Trophoblast cell (in vitro differentiated cells and primary cell): ENCODE measurements around the gene NADSYN1.
A peak's percentile ranks its signal among the peaks of the same experiment; 100 is the strongest.

Experiments used
- DNase-seq, 2 donors: peaks; one replicate each; pipeline ENCODE4 v3.0.0-alpha.2; 2016
- H2AFZ ChIP-seq: 2 replicates; pipeline ENCODE4 v1.6.1; 2013; ENCODE audit warnings: low read length, moderate library complexity, mild to moderate bottlenecking; ENCODE audit not compliant: insufficient read depth, poor library complexity
- H2AK5ac ChIP-seq: 2 replicates; pipeline ENCODE4 v1.6.1; 2013; ENCODE audit warnings: mild to moderate bottlenecking, low read length
- H2BK120ac ChIP-seq: 2 replicates; pipeline ENCODE4 v1.6.1; 2013; ENCODE audit warnings: low read length, mild to moderate bottlenecking, moderate library complexity; ENCODE audit not compliant: insufficient read depth, poor library complexity
- H2BK12ac ChIP-seq: 2 replicates; pipeline ENCODE4 v1.6.1; 2013; ENCODE audit warnings: mild to moderate bottlenecking, low read length, moderate library complexity
- H2BK5ac ChIP-seq: 2 replicates; pipeline ENCODE4 v1.6.1; 2013; ENCODE audit warnings: low read length, low read depth, moderate library complexity, mild to moderate bottlenecking; ENCODE audit not compliant: poor library complexity
- H3K14ac ChIP-seq: 2 replicates; pipeline ENCODE4 v1.6.1; 2013; ENCODE audit warnings: mild to moderate bottlenecking, low read length
- H3K18ac ChIP-seq: 2 replicates; pipeline ENCODE4 v1.6.1; 2013; ENCODE audit warnings: mild to moderate bottlenecking, low read length
- H3K23ac ChIP-seq: 2 replicates; pipeline ENCODE4 v1.6.1; 2013; ENCODE audit warnings: low read length
- H3K27ac ChIP-seq: 2 replicates; pipeline ENCODE4 v1.5.1; 2013; ENCODE audit warnings: low read depth, mild to moderate bottlenecking, inconsistent platforms, low read length, moderate library complexity
- H3K27me3 ChIP-seq: 2 replicates; pipeline ENCODE4 v1.6.1; 2013; ENCODE audit warnings: inconsistent platforms, mild to moderate bottlenecking, low read length, moderate library complexity; ENCODE audit not compliant: insufficient read depth
- H3K36me3 ChIP-seq, 2 experiments: 1 replicate in 1 of 2; 2 replicates in 1 of 2; pipeline ENCODE4 v1.6.1; 2013; ENCODE audit warnings: low read length in 2 of 2, mild to moderate bottlenecking in 2 of 2, moderate library complexity in 1 of 2; ENCODE audit not compliant: insufficient read depth in 2 of 2, control insufficient read depth in 1 of 2
- H3K4ac ChIP-seq: 2 replicates; pipeline ENCODE4 v1.6.1; 2013; ENCODE audit warnings: low read depth, mild to moderate bottlenecking, low read length, moderate library complexity
- H3K4me1 ChIP-seq, 2 experiments: 1 replicate in 1 of 2; 2 replicates in 1 of 2; pipeline ENCODE4 v1.6.1; 2013; ENCODE audit warnings: low read length in 2 of 2, mild to moderate bottlenecking in 2 of 2, moderate library complexity in 1 of 2; ENCODE audit not compliant: insufficient read depth in 2 of 2, control insufficient read depth in 1 of 2
- H3K4me2 ChIP-seq: 2 replicates; pipeline ENCODE4 v1.6.1; 2013; ENCODE audit warnings: inconsistent platforms, mild to moderate bottlenecking, low read length, moderate library complexity
- H3K4me3 ChIP-seq: 2 replicates; pipeline ENCODE4 v1.5.1; 2013; ENCODE audit warnings: mild to moderate bottlenecking, low read depth, low read length, inconsistent platforms
- H3K79me1 ChIP-seq: one replicate; pipeline ENCODE4 v1.6.1; 2013; ENCODE audit warnings: low read length
- H3K79me2 ChIP-seq: 2 replicates; pipeline ENCODE4 v1.6.1; 2013; ENCODE audit warnings: low read length, mild to moderate bottlenecking; ENCODE audit not compliant: control insufficient read depth, insufficient read depth, poor library complexity
- H3K9ac ChIP-seq: 2 replicates; pipeline ENCODE4 v1.6.1; 2013; ENCODE audit warnings: mild to moderate bottlenecking, low read length
- H3K9me3 ChIP-seq: 2 replicates; pipeline ENCODE4 v1.6.1; 2013; ENCODE audit warnings: low read depth, mild to moderate bottlenecking, control low read depth, inconsistent platforms, low read length; ENCODE audit not compliant: insufficient read depth
- H4K12ac ChIP-seq: 2 replicates; pipeline ENCODE4 v1.6.1; 2013; ENCODE audit warnings: low read depth, mild to moderate bottlenecking, low read length, moderate library complexity
- H4K8ac ChIP-seq: 2 replicates; pipeline ENCODE4 v1.6.1; 2013; ENCODE audit warnings: low read depth, mild to moderate bottlenecking, low read length, moderate library complexity
- H4K91ac ChIP-seq: one replicate; pipeline ENCODE4 v1.6.1; 2013; ENCODE audit warnings: low read depth, mild to moderate bottlenecking, low read length, moderate library complexity
- WGBS: extraction: QIAGEN DNeasy Blood & Tissue Kit; methylation state at CpG from one replicate; pipeline ENCODE4 v1.1.7; 2013; ENCODE audit warnings: missing lambda C conversion rate; ENCODE audit not compliant: insufficient read length, insufficient coverage; ENCODE audit errors: extremely low coverage; 5-methylcytosine and 5-hydroxymethylcytosine counted together

NADSYN1 gene

DNA sequence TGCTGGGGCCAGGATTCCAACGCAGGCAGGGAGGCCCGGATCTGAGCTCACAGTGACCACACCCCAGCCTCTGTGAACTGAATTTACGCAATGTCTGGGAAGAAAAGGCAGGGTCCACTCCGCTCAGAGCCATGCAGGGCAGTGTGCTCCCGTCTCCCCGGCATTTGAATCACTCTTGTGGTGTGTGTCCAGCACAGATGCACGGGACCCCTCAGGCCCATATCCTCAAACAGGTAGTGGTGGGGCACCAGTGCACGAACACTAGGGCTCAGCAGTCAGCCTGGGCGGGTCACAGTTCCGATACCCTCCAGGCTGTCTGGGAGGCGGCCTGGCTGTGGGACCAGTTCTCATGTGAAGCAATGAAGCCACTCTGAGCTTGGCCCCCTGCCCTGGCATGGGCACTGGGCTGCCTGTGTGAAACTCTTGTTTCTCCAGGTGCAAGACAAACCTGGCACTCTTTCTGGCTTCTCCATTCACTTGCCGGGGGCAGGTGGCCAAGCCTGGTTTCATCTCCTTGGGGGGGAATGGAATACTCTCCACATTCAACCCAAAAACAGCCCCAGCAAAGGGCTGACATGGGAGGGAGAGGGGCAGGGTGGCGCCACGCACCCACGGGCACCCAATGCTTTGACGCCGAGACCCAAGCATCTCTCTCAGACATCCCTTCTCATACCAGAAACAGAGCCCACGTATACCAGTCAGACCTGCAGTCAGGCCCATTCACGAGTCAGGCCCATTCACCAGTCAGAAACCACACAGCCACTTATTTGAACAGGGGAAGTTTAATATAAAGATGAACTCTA, 19.2 kb upstream of the NADSYN1 start:
- Histone ChIP-seq H4K91ac (no peak overlapping the region), H3K4ac (no peak overlapping the region), H4K12ac (no peak overlapping the region), H2AK5ac (no peak overlapping the region), H3K4me1 (peaks cover 2% of the 10 kb centered on the region in 2 experiments), H2BK120ac (no peak overlapping the region), H3K9me3 (peaks cover 6% of the 10 kb centered on the region), H3K4me2 (no peak overlapping the region), H3K79me1 (no peaks in the 10 kb centered on the region), H3K79me2 (no peaks in the 10 kb centered on the region), H3K27ac (no peak overlapping the region), H4K8ac (no peak overlapping the region), H2AFZ (no peak overlapping the region), H2BK12ac (no peak overlapping the region), H3K18ac (no peak overlapping the region), H2BK5ac (no peak overlapping the region), H3K23ac (no peak overlapping the region), H3K36me3 (peaks cover 39 to 40% of the 10 kb centered on the region in 2 experiments), H3K4me3 (no peak overlapping the region), H3K14ac (no peak overlapping the region), H3K9ac (no peak overlapping the region), H3K27me3 (no peaks in the 10 kb centered on the region)
- no CpG with 5 or more reads among the region's 19 CpGs for WGBS
- peak in 1 of 2 donors; percentile 39 for DNase-seq

DNA sequence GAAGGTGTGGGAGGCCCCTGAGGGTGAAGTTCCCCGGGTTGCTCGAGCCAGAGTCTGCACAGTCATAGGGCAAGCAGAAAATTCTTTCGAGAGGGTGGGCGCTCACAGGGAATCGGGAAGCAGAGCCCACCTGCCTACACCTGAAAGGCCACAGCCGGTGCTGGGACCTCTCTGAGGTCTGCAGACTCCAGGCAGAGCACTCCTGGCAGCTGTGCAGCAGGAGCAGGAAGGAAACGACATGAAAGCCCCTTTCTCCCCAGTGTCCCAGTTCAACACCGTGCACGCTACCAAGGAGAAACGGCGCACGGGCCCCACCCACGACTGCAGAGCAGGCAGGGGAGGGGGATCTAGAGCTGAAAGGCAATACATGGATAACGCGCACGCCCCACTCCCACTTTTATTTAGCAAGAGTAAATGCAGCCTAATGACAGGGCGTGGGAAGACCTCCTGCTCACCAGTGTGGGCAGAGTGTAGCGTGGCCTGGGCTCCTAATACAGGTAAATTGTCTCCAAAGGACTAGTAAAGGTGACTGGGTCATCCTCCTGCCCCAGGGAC, 18.4 kb upstream of the NADSYN1 start:
- no peak overlapping the region for H3K9ac ChIP-seq
- no peak overlapping the region for H3K4me3 ChIP-seq
- no peak overlapping the region for H4K8ac ChIP-seq
- no peak overlapping the region for H4K91ac ChIP-seq
- no peaks in the 10 kb centered on the region for H3K79me2 ChIP-seq
- H2BK5ac ChIP-seq: no peak overlapping the region
- DNase-seq: no peak
- no peaks in the 10 kb centered on the region for H3K27me3 ChIP-seq
- no peak overlapping the region for H2BK120ac ChIP-seq
- no peak overlapping the region for H2AK5ac ChIP-seq
- H3K4me1 ChIP-seq: peaks cover 2% of the 10 kb centered on the region in 2 experiments
- no peak overlapping the region for H3K18ac ChIP-seq
- H3K27ac ChIP-seq: no peak overlapping the region
- H3K14ac ChIP-seq: no peak overlapping the region
- H3K4ac ChIP-seq: no peak overlapping the region
- H4K12ac ChIP-seq: no peak overlapping the region
- WGBS: no CpG with 5 or more reads among the region's 18 CpGs
- H3K36me3 ChIP-seq: peaks cover 46 to 48% of the 10 kb centered on the region in 2 experiments
- no peak overlapping the region for H2BK12ac ChIP-seq
- H3K9me3 ChIP-seq: peaks cover 6% of the 10 kb centered on the region
- H3K79me1 ChIP-seq: no peaks in the 10 kb centered on the region
- no peak overlapping the region for H2AFZ ChIP-seq
- no peak overlapping the region for H3K4me2 ChIP-seq
- no peak overlapping the region for H3K23ac ChIP-seq

DNA sequence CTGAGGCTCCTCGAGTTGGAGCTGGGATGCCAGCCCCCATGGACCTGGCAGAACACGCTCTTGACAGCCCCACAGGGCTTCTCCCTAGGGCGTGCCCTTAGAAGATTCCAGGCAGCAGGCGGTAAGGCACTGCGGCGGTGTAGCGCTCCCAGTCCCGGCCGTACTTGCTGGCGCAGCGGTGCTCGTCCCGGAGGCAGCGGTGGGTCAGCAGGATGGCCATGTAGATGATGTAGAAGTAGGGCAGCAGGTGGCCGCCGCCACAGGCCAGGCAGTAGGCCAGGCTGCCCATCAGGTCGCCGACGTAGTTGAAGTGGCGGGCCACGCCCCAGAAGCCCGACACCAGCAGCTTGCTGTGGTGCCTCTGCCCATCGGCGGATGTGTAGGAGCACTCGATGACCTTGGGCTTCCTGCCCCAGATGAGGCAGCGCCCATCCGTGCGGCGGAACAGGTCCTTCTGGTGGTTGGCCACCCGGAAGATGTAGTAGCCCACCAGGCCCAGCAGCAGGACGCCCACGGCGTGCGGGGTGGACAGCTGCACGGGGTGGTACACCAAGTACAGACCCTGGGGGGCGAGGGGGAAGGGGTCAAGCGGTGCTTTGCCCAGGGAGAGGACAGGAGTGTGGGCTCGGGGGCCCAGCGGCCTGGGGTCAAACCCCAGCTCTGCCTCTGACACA, 17.6 kb upstream of the NADSYN1 start:
- Histone ChIP-seq H3K4ac (no peak overlapping the region), H4K12ac (no peak overlapping the region), H3K27me3 (no peaks in the 10 kb centered on the region), H2BK12ac (no peak overlapping the region), H2BK5ac (no peak overlapping the region), H3K4me1 (peaks cover 2% of the 10 kb centered on the region in 2 experiments), H4K91ac (no peak overlapping the region), H2BK120ac (no peak overlapping the region), H2AFZ (no peak overlapping the region), H3K14ac (no peak overlapping the region), H4K8ac (no peak overlapping the region), H3K79me1 (no peaks in the 10 kb centered on the region), H3K23ac (no peak overlapping the region), H2AK5ac (no peak overlapping the region), H3K4me3 (no peak overlapping the region), H3K36me3 (peaks cover 52 to 56% of the 10 kb centered on the region in 2 experiments), H3K27ac (no peak overlapping the region), H3K18ac (no peak overlapping the region), H3K4me2 (no peak overlapping the region), H3K9me3 (peaks cover 3% of the 10 kb centered on the region), H3K9ac (no peak overlapping the region), H3K79me2 (no peaks in the 10 kb centered on the region)
- DNase-seq: no peak
- no CpG with 5 or more reads among the region's 39 CpGs for WGBS

DNA sequence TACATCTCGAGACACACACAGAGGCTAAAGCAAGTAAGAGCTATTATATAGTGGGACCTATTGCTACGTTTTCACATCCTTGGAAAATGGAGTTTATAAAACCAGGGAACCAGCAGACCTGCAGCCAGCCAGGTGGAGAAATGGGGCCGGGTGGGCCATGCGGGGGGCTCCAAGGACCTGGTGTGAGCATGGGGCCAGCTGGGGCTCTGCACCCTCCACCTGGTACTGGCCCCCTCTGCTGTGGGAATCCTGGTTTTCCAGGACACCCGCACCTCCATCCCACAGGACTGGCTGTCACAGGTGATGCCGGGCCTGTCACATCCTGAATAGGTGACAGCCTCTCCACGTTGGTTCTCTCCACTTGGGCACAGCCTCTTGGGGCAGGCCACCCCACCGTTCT, 16.1 kb upstream of the NADSYN1 start:
- Histone ChIP-seq H2BK5ac (no peak overlapping the region), H3K4me3 (no peak overlapping the region), H3K18ac (no peak overlapping the region), H2AFZ (no peak overlapping the region), H3K79me2 (no peaks in the 10 kb centered on the region), H3K27ac (no peak overlapping the region), H3K14ac (no peak overlapping the region), H2AK5ac (no peak overlapping the region), H4K12ac (no peak overlapping the region), H3K79me1 (no peaks in the 10 kb centered on the region), H3K23ac (no peak overlapping the region), H3K9ac (no peak overlapping the region), H4K8ac (no peak overlapping the region), H2BK12ac (no peak overlapping the region), H3K4ac (no peak overlapping the region), H3K36me3 (peaks cover 66 to 70% of the 10 kb centered on the region in 2 experiments), H3K27me3 (no peaks in the 10 kb centered on the region), H3K4me1 (no peaks in the 10 kb centered on the region), H4K91ac (no peak overlapping the region), H3K9me3 (peaks cover 2% of the 10 kb centered on the region), H3K4me2 (no peak overlapping the region), H2BK120ac (no peak overlapping the region)
- WGBS: no CpG with 5 or more reads among the region's 8 CpGs
- DNase-seq: no peak
